Measurements from ENCODE around the gene NECAB3.

DNA sequence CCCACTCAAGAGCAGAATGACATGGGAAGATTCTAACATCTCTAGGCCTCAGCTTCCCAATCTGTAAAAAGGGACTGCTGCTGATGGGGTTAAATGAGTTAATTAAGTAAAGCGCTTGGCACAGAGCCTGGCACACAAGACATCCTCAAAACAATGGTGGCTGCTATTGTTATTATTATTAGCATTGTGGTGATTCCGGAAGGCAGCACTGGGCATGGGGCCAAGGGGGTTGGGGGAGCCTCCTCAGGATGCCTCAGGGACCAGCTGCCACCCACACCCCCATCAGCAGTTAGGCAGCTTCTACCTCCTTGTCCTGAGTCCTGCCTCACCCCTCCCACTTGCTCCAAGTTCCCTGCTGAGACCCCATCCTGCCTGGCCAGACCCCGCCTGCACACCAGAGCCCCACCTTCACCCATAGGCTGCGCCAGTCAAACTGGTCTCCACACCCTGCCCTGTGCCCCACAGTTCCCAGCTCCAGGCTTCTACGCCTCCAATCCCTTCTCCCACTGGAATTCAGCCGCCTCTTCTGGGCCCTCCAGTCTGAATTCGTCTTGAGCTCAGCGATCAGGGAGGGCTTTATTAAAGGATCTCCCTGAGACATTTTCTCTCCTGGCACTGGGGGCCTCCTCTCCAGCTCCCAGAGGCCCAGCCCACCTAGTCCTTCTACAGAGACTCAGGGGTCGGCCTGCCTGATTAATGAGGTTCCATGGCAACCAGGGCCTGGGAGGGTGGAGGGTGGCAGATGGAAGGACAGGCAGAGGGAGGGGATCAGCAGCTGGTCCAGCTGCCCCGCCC lies 10.5 kb upstream of the NECAB3 start:
- TF ChIP-seq CTCF (IDR thresholded peaks at IDR 0.05) (no peak), EZH2 (IDR thresholded peaks at IDR 0.05; ENCODE audit: borderline replicate concordance, insufficient read depth, low read depth, low read length, poor library complexity, severe bottlenecking) (no peak)

Measured in B cell (primary cell).